Right ventricle myocardium superior (tissue), 1 donor: ENCODE measurements around the gene GMIP. TPM values are rescaled to one million over a fixed set of nuclear protein-coding genes. Genes with fewer than 3 reads are reported as not detected.
A peak's percentile ranks its signal among the peaks of the same experiment; 100 is the strongest.
"Not testable (repeated sequence)": the region's sequence is repeated elsewhere in the genome, so short reads cannot be mapped to it uniquely, and the experiment has no call there.

Experiments
- ATAC-seq: fragments of 200-7000 bp; cut with Tn5 transposase; one replicate; pipeline ENCODE4 v1.9.1; 2020; ENCODE audit warnings: mild to moderate bottlenecking; ENCODE audit not compliant: poor library complexity
- DNase-seq: peaks from one replicate; pipeline ENCODE4 v3.0.0-alpha.2; 2020
- intact Hi-C: fragments of 100-400 bp; cut with DNase I; formaldehyde crosslinking; loops from one replicate; pipeline ENCODE4 v1.11.2; 2022
- long read RNA-seq: library from polyadenylated mRNA; unstranded; transcript quantifications from one replicate; pipeline ENCODE4 v2.0.0, GENCODE V29; 2021
- total RNA-seq: library from RNA; stranded (reverse); fragmentation: NEBNext Ultra II Directional; extraction: Animal tissue kit (Norgen Biotek cat#: 25700); gene quantifications from one replicate; pipeline ENCODE4 v1.2.1, GENCODE V29; 2021
- donor health status: DM: no; HTN: yes; CAD: no; lungs with severe emphysema.

Gene GMIP, protein sequence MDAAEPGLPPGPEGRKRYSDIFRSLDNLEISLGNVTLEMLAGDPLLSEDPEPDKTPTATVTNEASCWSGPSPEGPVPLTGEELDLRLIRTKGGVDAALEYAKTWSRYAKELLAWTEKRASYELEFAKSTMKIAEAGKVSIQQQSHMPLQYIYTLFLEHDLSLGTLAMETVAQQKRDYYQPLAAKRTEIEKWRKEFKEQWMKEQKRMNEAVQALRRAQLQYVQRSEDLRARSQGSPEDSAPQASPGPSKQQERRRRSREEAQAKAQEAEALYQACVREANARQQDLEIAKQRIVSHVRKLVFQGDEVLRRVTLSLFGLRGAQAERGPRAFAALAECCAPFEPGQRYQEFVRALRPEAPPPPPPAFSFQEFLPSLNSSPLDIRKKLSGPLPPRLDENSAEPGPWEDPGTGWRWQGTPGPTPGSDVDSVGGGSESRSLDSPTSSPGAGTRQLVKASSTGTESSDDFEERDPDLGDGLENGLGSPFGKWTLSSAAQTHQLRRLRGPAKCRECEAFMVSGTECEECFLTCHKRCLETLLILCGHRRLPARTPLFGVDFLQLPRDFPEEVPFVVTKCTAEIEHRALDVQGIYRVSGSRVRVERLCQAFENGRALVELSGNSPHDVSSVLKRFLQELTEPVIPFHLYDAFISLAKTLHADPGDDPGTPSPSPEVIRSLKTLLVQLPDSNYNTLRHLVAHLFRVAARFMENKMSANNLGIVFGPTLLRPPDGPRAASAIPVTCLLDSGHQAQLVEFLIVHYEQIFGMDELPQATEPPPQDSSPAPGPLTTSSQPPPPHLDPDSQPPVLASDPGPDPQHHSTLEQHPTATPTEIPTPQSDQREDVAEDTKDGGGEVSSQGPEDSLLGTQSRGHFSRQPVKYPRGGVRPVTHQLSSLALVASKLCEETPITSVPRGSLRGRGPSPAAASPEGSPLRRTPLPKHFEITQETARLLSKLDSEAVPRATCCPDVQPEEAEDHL
- total RNA-seq, result 3.0 TPM
- long read RNA-seq, partial matches to known transcripts, result 1 of 4 reads
- long read RNA-seq, other reads (novel, unspliced or antisense), result 2 of 4 reads

GRCh38 chr19:19643158-19644053 lies at the start of gene GMIP:
Gene GMIP (minus strand): TSS chr19:19643657. CDS start chr19:19643529, 128 bp downstream.
- DNase-seq (peak; percentile 90), ATAC-seq (peak; percentile 90)
- intact Hi-C loops, result loop anchor here (2.0 kb wide), 1 partner anchor 111 kb away; no protein-coding TSS in a partner anchor

GRCh38 chr19:19691683-19692082 lies 48.2 kb upstream of the GMIP start:
- DNase-seq (no peak), ATAC-seq (no peak)
- intact Hi-C loops, result no loop called here

DNA sequence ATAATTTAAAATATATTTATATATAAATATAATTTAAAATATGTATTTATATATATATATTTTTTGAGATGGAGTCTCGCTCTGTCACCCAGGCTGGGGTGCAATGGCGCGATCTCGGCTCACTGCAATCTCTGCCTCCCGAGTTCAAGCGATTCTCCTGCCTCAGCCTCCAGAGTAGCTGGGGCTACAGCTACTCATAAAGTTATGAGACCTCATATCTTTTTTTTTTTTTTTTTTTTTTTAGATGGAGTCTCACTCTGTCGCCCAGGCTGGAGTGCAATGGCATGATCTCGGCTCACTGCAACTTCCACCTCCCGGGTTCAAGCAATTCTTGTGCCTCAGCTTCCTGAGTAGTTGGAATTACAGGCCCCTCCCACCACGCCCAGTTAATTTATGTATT lies 45.6 kb upstream of the GMIP start:
- ATAC-seq, intact Hi-C loops, DNase-seq: not testable (repeated sequence)

DNA sequence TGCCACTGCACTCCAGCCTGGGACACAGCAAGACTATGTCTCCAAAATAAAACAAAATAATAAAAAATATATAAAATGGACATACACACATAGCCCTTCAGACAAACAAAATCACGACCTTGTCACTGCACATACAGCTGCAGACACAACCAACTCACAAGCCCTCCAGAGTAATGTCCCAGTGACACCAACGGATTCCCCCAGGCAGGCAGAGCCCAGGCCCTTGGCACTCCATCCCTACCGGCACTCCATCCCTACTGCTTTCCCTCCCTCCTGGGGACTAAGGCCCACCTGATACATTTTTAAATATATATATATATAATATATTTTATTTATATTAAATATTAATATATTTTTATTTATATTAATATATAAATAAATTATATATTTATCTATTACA lies 43.6 kb upstream of the GMIP start:
- DNase-seq, result no peak
- intact Hi-C loops, result no loop called here
- ATAC-seq, result no peak

DNA sequence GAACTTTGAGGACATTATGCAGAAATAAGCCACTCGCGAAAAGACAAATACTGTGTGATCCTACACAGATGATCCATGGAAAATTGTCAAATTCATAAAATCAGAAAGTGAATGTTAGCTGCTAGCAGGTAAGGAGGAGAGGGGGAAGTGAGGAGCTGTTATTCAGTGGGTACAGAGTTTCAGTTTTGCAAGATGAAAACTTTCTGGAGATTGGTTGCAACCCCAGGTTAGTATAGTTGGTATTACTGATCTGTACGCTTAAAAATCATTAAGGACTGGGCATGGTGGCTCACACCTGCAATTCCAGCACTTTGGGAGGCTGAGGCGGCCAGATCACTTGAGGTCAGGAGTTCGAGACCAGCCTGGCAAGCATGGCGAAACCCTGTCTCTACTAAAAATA lies 43.1 kb upstream of the GMIP start:
- intact Hi-C loops, result no loop called here
- DNase-seq, result no peak
- ATAC-seq, result no peak

DNA sequence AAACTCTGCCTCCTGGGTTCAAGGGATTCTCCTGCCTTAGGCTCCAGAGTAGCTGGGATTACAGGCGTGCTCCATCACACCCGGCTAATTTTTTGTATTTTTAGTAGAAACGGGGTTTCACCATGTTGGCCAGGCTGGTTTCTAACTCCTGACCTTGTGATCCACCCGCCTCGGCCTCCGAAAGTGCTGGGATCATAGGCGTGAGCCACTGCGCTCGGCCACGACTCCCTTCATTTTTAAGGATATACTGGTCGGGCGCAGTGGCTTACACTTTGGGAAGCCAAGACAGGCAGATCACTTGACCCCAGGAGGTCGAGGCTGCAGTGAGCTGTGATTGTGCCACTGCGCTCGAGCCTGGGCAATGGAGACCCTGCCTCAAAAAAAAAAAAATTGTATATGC lies 42.7 kb upstream of the GMIP start:
- ATAC-seq, intact Hi-C loops, DNase-seq: not testable (repeated sequence)

DNA sequence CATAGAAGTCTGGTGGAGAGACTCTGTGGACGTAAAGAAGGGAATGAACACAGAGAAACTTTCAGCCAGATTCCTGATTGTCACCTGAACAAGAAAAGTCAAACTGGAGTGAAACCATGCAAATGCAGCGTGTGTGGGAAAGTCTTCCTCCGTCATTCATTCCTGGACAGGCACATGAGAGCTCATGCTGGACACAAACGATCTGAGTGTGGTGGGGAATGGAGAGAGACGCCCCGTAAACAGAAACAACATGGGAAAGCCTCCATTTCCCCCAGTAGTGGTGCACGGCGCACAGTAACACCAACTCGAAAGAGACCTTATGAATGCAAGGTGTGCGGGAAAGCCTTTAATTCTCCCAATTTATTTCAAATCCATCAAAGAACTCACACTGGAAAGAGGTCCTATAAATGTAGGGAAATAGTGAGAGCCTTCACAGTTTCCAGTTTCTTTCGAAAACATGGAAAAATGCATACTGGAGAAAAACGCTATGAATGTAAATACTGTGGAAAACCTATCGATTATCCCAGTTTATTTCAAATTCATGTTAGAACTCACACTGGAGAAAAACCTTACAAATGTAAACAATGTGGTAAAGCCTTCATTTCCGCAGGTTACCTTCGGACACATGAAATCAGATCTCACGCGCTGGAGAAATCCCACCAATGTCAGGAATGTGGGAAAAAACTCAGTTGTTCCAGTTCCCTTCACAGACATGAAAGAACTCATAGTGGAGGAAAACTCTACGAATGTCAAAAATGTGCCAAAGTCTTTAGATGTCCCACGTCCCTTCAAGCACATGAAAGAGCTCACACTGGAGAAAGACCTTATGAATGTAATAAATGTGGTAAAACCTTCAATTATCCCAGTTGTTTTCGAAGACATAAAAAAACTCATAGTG lies 36.0 kb upstream of the GMIP start:
- DNase-seq (no peak), ATAC-seq (no peak)
- intact Hi-C loops, result no loop called here

- intact Hi-C loops, result no loop called here
- no peak for ATAC-seq
- no peak for DNase-seq
Observed at GRCh38 chr19:19677579-19677978, 34.1 kb upstream of the GMIP start.

- ATAC-seq (no peak), DNase-seq (no peak)
- intact Hi-C loops, result no loop called here
Observed at GRCh38 chr19:19674315-19674714, 30.9 kb upstream of the GMIP start.

DNA sequence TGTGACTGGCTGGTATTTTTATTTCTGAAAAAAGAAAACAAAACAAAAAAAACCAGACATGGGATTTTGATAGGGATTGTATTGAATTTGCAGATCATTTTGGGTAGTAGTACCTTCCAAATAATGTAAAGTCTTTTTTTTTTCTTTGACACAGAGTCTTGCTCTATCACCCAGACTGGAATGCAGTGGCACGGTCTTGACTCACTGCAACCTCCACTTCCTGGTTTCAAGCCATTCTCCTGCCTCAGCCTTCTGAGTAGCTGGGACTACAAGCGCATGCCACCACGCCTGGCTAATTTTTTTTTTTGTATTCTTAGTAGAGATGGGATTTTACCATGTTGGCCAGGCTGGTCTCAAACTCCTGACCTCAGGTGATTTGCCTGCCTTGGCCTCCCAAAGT lies 29.4 kb upstream of the GMIP start:
- intact Hi-C loops, result no loop called here
- DNase-seq, result no peak
- no peak for ATAC-seq

DNA sequence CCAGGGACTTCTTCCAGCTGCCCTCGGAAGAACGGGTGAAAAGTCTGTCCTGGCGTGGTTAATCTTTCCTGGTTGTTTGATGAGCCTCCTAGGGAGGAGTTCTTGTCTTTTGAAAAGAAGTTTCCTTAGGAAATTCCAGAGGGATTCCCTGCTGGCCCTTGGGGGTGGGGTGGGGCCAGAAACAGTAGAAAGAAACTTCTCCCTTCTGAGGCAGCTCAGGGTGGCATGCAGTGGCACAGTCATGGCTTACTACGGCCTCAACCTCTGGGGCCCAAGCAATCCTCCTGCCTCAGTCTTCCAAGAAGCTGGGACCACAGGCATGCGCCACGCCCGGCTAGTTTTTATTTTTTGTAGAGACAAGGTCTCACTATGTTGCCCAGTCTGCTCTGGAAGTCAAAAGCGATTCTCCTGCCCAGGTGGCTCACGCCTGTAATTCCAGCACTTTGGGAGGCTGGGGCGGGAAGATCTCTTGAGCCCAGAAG lies 26.7 kb upstream of the GMIP start:
- intact Hi-C loops, result no loop called here
- ATAC-seq, result no peak
- DNase-seq, result no peak

GRCh38 chr19:19668230-19669012 lies 25.0 kb upstream of the GMIP start, which contains the start of gene ZNF101:
Gene ZNF101 (plus strand): TSS chr19:19668839. CDS start chr19:19668964, 125 bp downstream.
- ATAC-seq (peak; percentile 89), DNase-seq (peak; percentile 95)
- intact Hi-C loops, result no loop called here

GRCh38 chr19:19665420-19665948 lies 22.0 kb upstream of the GMIP start:
- ATAC-seq, DNase-seq, intact Hi-C loops: not testable (repeated sequence)

GRCh38 chr19:19663256-19664120 lies 20.0 kb upstream of the GMIP start, which contains the start of gene ATP13A1:
Gene ATP13A1 (minus strand): TSS chr19:19663676. CDS start chr19:19663666, 10 bp downstream.
- ATAC-seq, result peak; percentile 97
- peak; percentile 98 for DNase-seq
- intact Hi-C loops, result no loop called here

GRCh38 chr19:19662871-19663255 lies 19.4 kb upstream of the GMIP start:
- ATAC-seq (no peak), DNase-seq (no peak)
- intact Hi-C loops, result no loop called here
